Adipose tissue (tissue), 3 donors: ENCODE results near the gene AXDND1. TPM values are rescaled to one million over a fixed set of nuclear protein-coding genes. Genes with fewer than 3 reads are reported as not detected.

Experiments used
- H3K27ac ChIP-seq: one replicate; pipeline ENCODE4 v1.5.1; 2013; ENCODE audit warnings: low read depth, low read length
- WGBS, 3 donors: extraction: QIAGEN DNeasy Blood & Tissue Kit; methylation state at CpG; one replicate each; pipeline ENCODE4 v1.1.7; 2013; 5-methylcytosine and 5-hydroxymethylcytosine counted together
- polyA plus RNA-seq, 3 donors: library from polyadenylated mRNA; stranded (reverse); fragments of 200-250 nt; gene quantifications; one replicate each; pipeline ENCODE4 v1.2.3, GENCODE V29; 2013
- donor health status: healthy with polysubstance abuse.
- donor health status: Bipolar disorder and iron deficiency.
- donor health status: healthy.

AXDND1 gene
- polyA plus RNA-seq, 3 donors = 0.15 to 0.28 TPM; not detected in 1

- 75 to 78% (median 78%) methylated on average over 2 of the region's 2 CpGs for WGBS, 3 donors
- H3K27ac ChIP-seq = no peak overlapping the region
Observed at GRCh38 chr1:179541774-179542173, 176.0 kb downstream of the AXDND1 start.

- no peak overlapping the region for H3K27ac ChIP-seq
- 28 to 58% (median 37%) methylated on average over 3 of the region's 3 CpGs for WGBS, 3 donors
Observed at GRCh38 chr1:179545321-179545720, 179.6 kb downstream of the AXDND1 start.

- H3K27ac ChIP-seq = no peak overlapping the region
- 71 to 92% (median 74%) methylated on average over 2 of the region's 2 CpGs for WGBS, 3 donors
Observed at GRCh38 chr1:179547021-179547535, 181.3 kb downstream of the AXDND1 start.

- no peak overlapping the region for H3K27ac ChIP-seq
- WGBS, 3 donors = 50 to 67% (median 63%) methylated on average over 3 of the region's 3 CpGs
Observed at GRCh38 chr1:179548666-179549367, 183.0 kb downstream of the AXDND1 start.

- WGBS, 3 donors = 60 to 86% (median 73%) methylated on average over 2 of the region's 2 CpGs
- no peak overlapping the region for H3K27ac ChIP-seq
Observed at GRCh38 chr1:179549368-179549700, 183.6 kb downstream of the AXDND1 start.

- no peak overlapping the region for H3K27ac ChIP-seq
- 56 to 70% (median 56%) methylated on average over 9 of the region's 9 CpGs for WGBS, 3 donors
Observed at GRCh38 chr1:179550746-179551682, 185.2 kb downstream of the AXDND1 start.

- H3K27ac ChIP-seq = no peak overlapping the region
Observed at GRCh38 chr1:179554427-179554826, 188.7 kb downstream of the AXDND1 start.

- no peak overlapping the region for H3K27ac ChIP-seq
- WGBS, 3 donors = 93 to 96% (median 93%) methylated on average over 1 of the region's 1 CpG
Observed at GRCh38 chr1:179558078-179558477, 192.3 kb downstream of the AXDND1 start.

- H3K27ac ChIP-seq = no peak within 1 kb of the TSS
- WGBS, 3 donors = 2 to 4% (median 3%) methylated on average over 72 to 77 of the region's 77 CpGs
Observed at GRCh38 chr1:179575497-179576314, 209.9 kb downstream of the AXDND1 start, which contains the start of gene NPHS2. Gene NPHS2 (minus strand): TSS chr1:179575948. CDS start chr1:179575864, 84 bp downstream.

- 22 to 42% (median 26%) methylated on average over 5 of the region's 5 CpGs for WGBS, 3 donors
Observed at GRCh38 chr1:179576509-179576908, 210.7 kb downstream of the AXDND1 start.

GRCh38 chr1:179583771-179584320, 218.1 kb downstream of the AXDND1 start:
- no peak overlapping the region for H3K27ac ChIP-seq
- 86 to 89% (median 89%) methylated on average over 5 of the region's 5 CpGs for WGBS, 3 donors

More at GRCh38 chr1:179576509-179576908, 210.7 kb downstream of the AXDND1 start:
- no peak overlapping the region for H3K27ac ChIP-seq

- H3K27ac ChIP-seq = no peak overlapping the region
- 2 to 7% (median 3%) methylated on average over 58 to 60 of the region's 60 CpGs for WGBS, 3 donors
Observed at GRCh38 chr1:179586107-179586823, 220.5 kb downstream of the AXDND1 start.

GRCh38 chr1:179587336-179587735, 221.6 kb downstream of the AXDND1 start:
- H3K27ac ChIP-seq = no peak overlapping the region
- 89 to 97% (median 96%) methylated on average over 6 of the region's 6 CpGs for WGBS, 3 donors

GRCh38 chr1:179588425-179589024, 222.8 kb downstream of the AXDND1 start:
- WGBS, 3 donors = 87 to 90% (median 87%) methylated on average over 18 of the region's 18 CpGs
- no peak overlapping the region for H3K27ac ChIP-seq

GRCh38 chr1:179589509-179589908, 223.7 kb downstream of the AXDND1 start:
- WGBS, 3 donors = 85 to 95% (median 92%) methylated on average over 4 of the region's 4 CpGs

GRCh38 chr1:179590671-179591070, 224.9 kb downstream of the AXDND1 start:
- 88 to 90% (median 90%) methylated on average over 11 of the region's 11 CpGs for WGBS, 3 donors
- H3K27ac ChIP-seq = no peak overlapping the region

More at GRCh38 chr1:179589509-179589908, 223.7 kb downstream of the AXDND1 start:
- H3K27ac ChIP-seq = no peak overlapping the region

GRCh38 chr1:179591253-179591591, 225.5 kb downstream of the AXDND1 start:
- no peak overlapping the region for H3K27ac ChIP-seq
- 26 to 35% (median 33%) methylated on average over 7 of the region's 7 CpGs for WGBS, 3 donors
